AG04450 (cell line): ENCODE measurements around the gene ENTPD8. TPM values are rescaled to one million over a fixed set of nuclear protein-coding genes. Genes with fewer than 3 reads are reported as not detected.

Source experiments
- CTCF ChIA-PET: fragments of 300-600, 350-600 bp; formaldehyde crosslinking; extraction: SDS; loops from one replicate; lab custom pipeline; 2022; ENCODE audit warnings: antibody characterized with exemption, inconsistent platforms; lab: Charles Lee
- POLR2A ChIA-PET: fragments of 350-600 bp; formaldehyde crosslinking; extraction: SDS; loops from one replicate; lab custom pipeline; 2021; ENCODE audit warnings: antibody characterized with exemption, inconsistent platforms; lab: Yijun Ruan, JAX
- DNase-seq: peaks from one replicate; pipeline ENCODE4 v3.0.0-alpha.2; 2011; ENCODE audit warnings: low read depth, low spot score
- H3K27ac ChIP-seq: one replicate; pipeline ENCODE4 v1.5.1; 2012; ENCODE audit warnings: low read depth, low read length, control low read depth
- H3K27me3 ChIP-seq: one replicate; pipeline ENCODE4 v1.6.0; 2012; ENCODE audit warnings: low read length; ENCODE audit not compliant: control insufficient read depth, insufficient read depth
- H3K4me3 ChIP-seq: 2 replicates; pipeline ENCODE4 v1.5.1; 2011; ENCODE audit warnings: mild to moderate bottlenecking, low read depth, low read length, control low read depth
- H3K9me3 ChIP-seq: 2 replicates; pipeline ENCODE4 v1.5.1; 2012; ENCODE audit warnings: low read length; ENCODE audit not compliant: control insufficient read depth, insufficient read depth
- polyA plus RNA-seq: library from polyadenylated mRNA; depleted of rRNA; stranded (reverse); fragments of >200 nt; gene quantifications from 2 replicates; pipeline ENCODE4 v1.2.3, GENCODE V29; 2011
- TF ChIP-seq, protein P1 (sequence below): IDR thresholded peaks from 2 replicates; pipeline ENCODE4 v1.5.1; 2011; ENCODE audit warnings: low read depth, low read length, control low read depth, inconsistent platforms

Gene ENTPD8
- polyA plus RNA-seq, 1 experiment = not detected

DNA sequence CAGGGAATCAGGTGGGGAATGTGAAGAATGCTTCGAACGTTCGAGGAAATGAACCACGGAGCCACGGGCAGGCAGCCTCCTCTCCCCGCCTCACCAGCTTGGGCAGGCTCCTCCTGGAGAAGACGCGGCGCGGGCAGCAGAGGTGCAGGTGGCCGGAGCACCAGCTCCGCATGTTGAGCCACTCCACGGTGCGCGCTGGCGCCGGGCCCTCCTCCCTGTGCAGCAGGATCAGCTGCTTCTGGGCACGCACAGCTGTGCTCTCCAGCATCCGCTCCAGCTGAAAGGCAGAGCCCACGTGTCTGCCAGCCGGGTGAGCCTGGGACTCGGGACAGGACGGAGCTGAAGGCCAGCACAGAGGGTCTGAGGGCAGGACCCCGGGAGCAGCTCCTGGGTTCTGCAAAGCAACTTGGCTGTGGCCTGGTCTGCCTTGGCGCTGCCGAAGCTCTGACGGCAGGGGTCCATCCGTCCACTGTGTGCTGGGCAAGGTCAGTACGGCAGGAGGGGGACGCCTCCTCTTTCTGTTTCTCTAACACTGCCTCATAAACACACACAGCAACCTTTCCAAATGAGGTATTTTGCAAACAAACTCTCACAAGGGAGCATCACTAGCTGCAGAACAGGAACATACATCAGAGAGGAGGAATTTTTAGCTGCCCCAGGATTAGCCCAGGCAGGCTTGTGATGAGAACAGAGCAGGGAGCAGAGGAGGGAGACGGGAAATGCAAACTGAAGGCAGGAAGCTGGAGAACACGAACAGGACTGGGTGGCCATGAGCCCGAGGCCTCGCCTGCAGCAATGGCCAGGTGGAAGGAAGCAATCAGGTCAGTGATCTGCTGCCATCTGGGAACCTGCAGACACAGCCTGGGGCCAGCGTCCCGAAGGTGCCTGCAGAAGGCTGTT, 38.1 kb upstream of the ENTPD8 start:
- Histone ChIP-seq H3K27ac (no peak overlapping the region), H3K4me3 (no peak overlapping the region), H3K27me3 (peaks cover 4% of the 10 kb centered on the region), H3K9me3 (peaks cover 45% of the 10 kb centered on the region)
- TF ChIP-seq, protein P1, sequence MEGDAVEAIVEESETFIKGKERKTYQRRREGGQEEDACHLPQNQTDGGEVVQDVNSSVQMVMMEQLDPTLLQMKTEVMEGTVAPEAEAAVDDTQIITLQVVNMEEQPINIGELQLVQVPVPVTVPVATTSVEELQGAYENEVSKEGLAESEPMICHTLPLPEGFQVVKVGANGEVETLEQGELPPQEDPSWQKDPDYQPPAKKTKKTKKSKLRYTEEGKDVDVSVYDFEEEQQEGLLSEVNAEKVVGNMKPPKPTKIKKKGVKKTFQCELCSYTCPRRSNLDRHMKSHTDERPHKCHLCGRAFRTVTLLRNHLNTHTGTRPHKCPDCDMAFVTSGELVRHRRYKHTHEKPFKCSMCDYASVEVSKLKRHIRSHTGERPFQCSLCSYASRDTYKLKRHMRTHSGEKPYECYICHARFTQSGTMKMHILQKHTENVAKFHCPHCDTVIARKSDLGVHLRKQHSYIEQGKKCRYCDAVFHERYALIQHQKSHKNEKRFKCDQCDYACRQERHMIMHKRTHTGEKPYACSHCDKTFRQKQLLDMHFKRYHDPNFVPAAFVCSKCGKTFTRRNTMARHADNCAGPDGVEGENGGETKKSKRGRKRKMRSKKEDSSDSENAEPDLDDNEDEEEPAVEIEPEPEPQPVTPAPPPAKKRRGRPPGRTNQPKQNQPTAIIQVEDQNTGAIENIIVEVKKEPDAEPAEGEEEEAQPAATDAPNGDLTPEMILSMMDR = no peak
- POLR2A ChIA-PET = interaction anchor here (0.9 kb wide), 1 partner anchor 393 kb away, joined by 4 read pairs; the partner anchor contains the start of gene MAN1B1
- DNase-seq = no peak
- CTCF ChIA-PET = interaction anchor here (1.2 kb wide), 1 partner anchor 56 kb away, joined by 4 read pairs; the partner anchor contains the start of gene EXD3

- no peak for DNase-seq
- H3K9me3 ChIP-seq = peaks cover 46% of the 10 kb centered on the region
- H3K27me3 ChIP-seq = peaks cover 4% of the 10 kb centered on the region
- POLR2A ChIA-PET = no interaction called here
- no peak overlapping the region for H3K27ac ChIP-seq
- H3K4me3 ChIP-seq = no peak overlapping the region
- TF ChIP-seq, protein P1 = no peak
- CTCF ChIA-PET = interaction anchor here (1.2 kb wide), 1 partner anchor 56 kb away, joined by 4 read pairs; the partner anchor contains the start of gene EXD3
Observed at GRCh38 chr9:137478613-137478961, 37.4 kb upstream of the ENTPD8 start.

DNA sequence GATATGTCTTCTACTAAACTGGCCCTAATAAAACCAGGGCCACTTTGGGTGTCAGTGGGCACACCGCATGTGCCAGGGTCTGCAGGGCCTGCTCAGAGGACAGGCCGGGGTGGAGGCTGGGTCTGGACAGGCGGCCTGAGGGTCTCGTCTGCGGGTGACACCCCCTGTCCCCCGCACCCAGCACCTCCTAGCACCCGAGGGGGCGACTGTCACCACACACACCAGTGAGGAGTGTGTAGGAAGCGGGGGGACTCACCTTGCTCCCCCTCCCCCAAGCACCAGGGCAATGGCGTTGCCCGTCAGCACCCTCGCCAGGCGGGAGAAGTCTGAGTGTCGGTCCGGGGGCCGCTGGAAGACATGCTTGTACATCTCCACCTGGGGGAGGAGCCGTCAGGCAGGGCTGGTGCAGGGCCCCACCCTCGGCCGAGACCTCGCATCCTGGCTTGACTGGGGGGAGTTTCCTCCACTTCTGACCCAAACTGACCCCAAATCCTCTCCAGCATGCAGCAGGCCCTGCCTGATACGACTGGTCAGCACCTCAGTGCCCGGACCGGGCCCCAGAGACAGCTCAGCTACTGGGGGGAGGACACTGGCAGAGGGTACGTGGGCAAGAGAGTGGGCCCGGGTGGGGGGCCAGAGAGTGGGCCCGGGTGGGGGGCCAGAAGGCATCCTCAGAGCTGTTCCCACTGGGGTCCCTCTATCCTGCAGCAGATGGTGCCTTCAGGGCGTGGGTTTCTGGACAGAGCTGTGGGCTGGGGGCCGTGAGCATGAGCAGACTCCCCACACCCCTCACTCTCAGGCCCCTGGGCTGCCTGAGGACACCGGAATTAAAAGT, 36.8 kb upstream of the ENTPD8 start:
- Histone ChIP-seq H3K27me3 (peaks cover 4% of the 10 kb centered on the region), H3K27ac (no peak overlapping the region), H3K4me3 (no peak overlapping the region), H3K9me3 (peaks cover 46% of the 10 kb centered on the region)
- ChIA-PET POLR2A (no interaction called here), CTCF (interaction anchor here (1.2 kb wide), 1 partner anchor 55 kb away, joined by 4 read pairs; the partner anchor contains the start of gene EXD3)
- TF ChIP-seq, protein P1 = no peak
- DNase-seq = no peak

DNA sequence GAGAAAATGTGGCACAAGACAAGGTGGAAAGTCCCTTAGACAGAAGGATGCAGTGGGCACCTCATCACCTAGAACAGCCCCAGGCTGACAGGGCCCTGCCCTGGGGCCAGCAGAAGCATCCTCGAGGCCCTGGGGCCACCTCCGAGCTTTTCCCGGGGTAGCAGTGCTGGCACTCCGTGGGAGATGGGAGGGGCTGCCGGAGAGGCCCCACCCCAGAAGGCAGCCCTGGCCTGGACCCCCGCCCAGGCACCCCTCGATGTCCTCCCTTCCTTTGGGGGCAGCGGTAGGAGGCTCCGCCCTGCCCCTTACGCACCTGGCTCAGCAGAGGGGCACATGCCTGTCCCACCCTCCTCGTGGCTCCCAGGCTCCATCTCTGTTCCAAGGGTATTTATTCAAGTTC, 35.7 kb upstream of the ENTPD8 start:
- DNase-seq = no peak
- CTCF ChIA-PET = no interaction called here
- H3K9me3 ChIP-seq = peaks cover 40% of the 10 kb centered on the region
- TF ChIP-seq, protein P1 = no peak
- no peak overlapping the region for H3K27ac ChIP-seq
- POLR2A ChIA-PET = no interaction called here
- no peak overlapping the region for H3K4me3 ChIP-seq
- H3K27me3 ChIP-seq = peaks cover 4% of the 10 kb centered on the region
